ENCODE results near the gene SLC25A20. TPM values are rescaled to one million over a fixed set of nuclear protein-coding genes. Genes with fewer than 3 reads are reported as not detected.

Gene SLC25A20
- polyA plus RNA-seq, 3 donors: 43.6 to 60.8 (median 56.1) TPM

DNA sequence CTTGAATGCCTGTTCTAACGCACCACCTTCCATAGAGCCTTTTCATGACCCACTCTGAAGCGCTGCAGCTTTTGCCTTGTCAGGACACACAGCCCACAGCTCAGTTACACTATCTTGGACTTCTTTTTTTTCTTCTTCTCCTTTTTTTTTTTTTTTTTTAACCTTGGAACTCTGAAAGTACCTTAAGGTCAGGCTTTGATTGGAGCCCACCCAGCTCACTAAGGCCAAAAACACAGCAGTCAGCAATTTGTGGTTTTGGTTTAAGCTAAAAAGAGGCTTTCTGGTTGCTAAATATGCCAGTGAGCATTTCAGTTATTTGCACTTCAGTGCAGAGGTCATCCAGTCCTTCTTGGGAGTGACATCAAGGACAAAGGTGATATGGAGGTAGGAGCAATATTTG lies 1.7 kb downstream of the SLC25A20 start:
- intact Hi-C loops (cut with micrococcal nuclease): no loop called here
- Histone ChIP-seq H3K4me3 (replicated peaks in 1 of 3; ENCODE audit: low read depth in 2 of 3, low read length in 3 of 3) (peak overlapping the region in 1 of 3 experiments; percentile 11), H3K9ac (ENCODE audit: insufficient read depth, low read length, poor library complexity, severe bottlenecking) (no peak overlapping the region), H3K4me2 (replicated peaks; ENCODE audit: extremely low read depth, low read length, poor library complexity, severe bottlenecking) (peak overlapping the region; percentile 86), H2AFZ (ENCODE audit: insufficient read depth, low read depth, low read length, poor library complexity, severe bottlenecking) (peak overlapping the region; percentile 99), H3K4me1 (ENCODE audit: control insufficient read depth in 1 of 2, insufficient read depth in 2 of 2, low read length in 2 of 2) (peaks cover 30 to 39% of the 10 kb centered on the region in 2 donors), H3K79me2 (ENCODE audit: insufficient read depth, low read length) (peaks cover 45% of the 10 kb centered on the region), H4K20me1 (ENCODE audit: insufficient read depth, low read length) (peaks cover 4% of the 10 kb centered on the region), H3K27me3 (ENCODE audit: control insufficient read depth in 2 of 2, insufficient read depth in 2 of 2, low read length in 2 of 2) (no peaks in the 10 kb centered on the region), H3K36me3 (replicated peaks in 1 of 2; ENCODE audit: control insufficient read depth in 1 of 2, insufficient read depth in 2 of 2, low read length in 2 of 2) (peaks cover 4 to 7% of the 10 kb centered on the region in 2 donors), H3K9me3 (replicated peaks in 1 of 2; ENCODE audit: control insufficient read depth in 1 of 2, insufficient read depth in 1 of 2, low read length in 2 of 2) (no peaks in the 10 kb centered on the region), H3K27ac (ENCODE audit: low read depth in 1 of 2, low read length in 2 of 2) (peak overlapping the region in 1 of 2 donors; percentile 85)
- H3K9me3 Mint-ChIP-seq: peaks cover 0 to 2% (median 0%) of the 10 kb centered on the region in 7 donors
- peaks cover 33% of the 10 kb centered on the region for H3K4me1 Mint-ChIP-seq
- TF ChIP-seq, protein P1, sequence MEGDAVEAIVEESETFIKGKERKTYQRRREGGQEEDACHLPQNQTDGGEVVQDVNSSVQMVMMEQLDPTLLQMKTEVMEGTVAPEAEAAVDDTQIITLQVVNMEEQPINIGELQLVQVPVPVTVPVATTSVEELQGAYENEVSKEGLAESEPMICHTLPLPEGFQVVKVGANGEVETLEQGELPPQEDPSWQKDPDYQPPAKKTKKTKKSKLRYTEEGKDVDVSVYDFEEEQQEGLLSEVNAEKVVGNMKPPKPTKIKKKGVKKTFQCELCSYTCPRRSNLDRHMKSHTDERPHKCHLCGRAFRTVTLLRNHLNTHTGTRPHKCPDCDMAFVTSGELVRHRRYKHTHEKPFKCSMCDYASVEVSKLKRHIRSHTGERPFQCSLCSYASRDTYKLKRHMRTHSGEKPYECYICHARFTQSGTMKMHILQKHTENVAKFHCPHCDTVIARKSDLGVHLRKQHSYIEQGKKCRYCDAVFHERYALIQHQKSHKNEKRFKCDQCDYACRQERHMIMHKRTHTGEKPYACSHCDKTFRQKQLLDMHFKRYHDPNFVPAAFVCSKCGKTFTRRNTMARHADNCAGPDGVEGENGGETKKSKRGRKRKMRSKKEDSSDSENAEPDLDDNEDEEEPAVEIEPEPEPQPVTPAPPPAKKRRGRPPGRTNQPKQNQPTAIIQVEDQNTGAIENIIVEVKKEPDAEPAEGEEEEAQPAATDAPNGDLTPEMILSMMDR (IDR thresholded peaks at IDR 0.05): no peak
- WGBS (ENCODE audit: insufficient coverage): 21% methylated on average over 2 of the region's 2 CpGs
- no peaks in the 10 kb centered on the region for H3K27me3 Mint-ChIP-seq (ENCODE audit: low read depth in 3 of 3)
- H3K36me3 Mint-ChIP-seq: peaks cover 4 to 19% of the 10 kb centered on the region in 2 donors
- peak overlapping the region; percentile 63 to 93 (median 89) for H3K27ac Mint-ChIP-seq
- DNase-seq: peak in 1 of 3 donors; percentile 28
- H3K4me3 Mint-ChIP-seq: peak overlapping the region; percentile 31 to 83

DNA sequence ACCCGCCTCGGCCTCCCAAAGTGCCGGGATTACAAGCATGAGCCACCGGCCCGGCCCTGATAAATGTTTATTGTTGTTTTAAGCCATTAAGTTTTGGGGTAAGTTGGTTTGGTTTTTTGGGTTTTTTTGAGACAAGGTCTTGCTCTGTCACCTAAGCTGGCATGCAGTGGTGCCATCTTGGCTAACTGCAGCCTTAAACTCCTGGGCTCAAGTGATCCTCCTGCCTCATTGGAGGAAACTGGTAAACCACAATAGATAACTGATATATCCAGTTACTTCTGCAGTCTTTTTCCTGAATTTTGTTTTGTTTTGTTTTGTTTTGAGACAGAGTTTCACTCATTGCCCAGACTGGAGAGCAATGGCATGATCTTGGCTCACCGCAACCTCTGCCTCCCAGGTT lies 4.2 kb downstream of the SLC25A20 start:
- TF ChIP-seq, protein P1 (IDR thresholded peaks at IDR 0.05): no peak
- H3K27ac Mint-ChIP-seq: peak overlapping the region in 1 of 7 donors; percentile 74
- H3K4me3 Mint-ChIP-seq: no peak overlapping the region
- H2AFZ ChIP-seq (ENCODE audit: insufficient read depth, low read depth, low read length, poor library complexity, severe bottlenecking): no peak overlapping the region
- H3K9me3 ChIP-seq (replicated peaks in 1 of 2; ENCODE audit: control insufficient read depth in 1 of 2, insufficient read depth in 1 of 2, low read length in 2 of 2): no peaks in the 10 kb centered on the region
- H3K4me3 ChIP-seq (replicated peaks in 1 of 3; ENCODE audit: low read depth in 2 of 3, low read length in 3 of 3): no peak overlapping the region
- H3K9me3 Mint-ChIP-seq: peaks cover 0 to 2% (median 0%) of the 10 kb centered on the region in 7 donors
- H3K79me2 ChIP-seq (ENCODE audit: insufficient read depth, low read length): peaks cover 45% of the 10 kb centered on the region
- H3K27ac ChIP-seq (ENCODE audit: low read depth in 1 of 2, low read length in 2 of 2): no peak overlapping the region
- peaks cover 36% of the 10 kb centered on the region for H3K4me1 Mint-ChIP-seq
- no peak overlapping the region for H3K4me2 ChIP-seq (replicated peaks; ENCODE audit: extremely low read depth, low read length, poor library complexity, severe bottlenecking)
- 100% methylated on average over 5 of the region's 6 CpGs for WGBS (ENCODE audit: insufficient coverage)
- no peaks in the 10 kb centered on the region for H3K27me3 ChIP-seq (ENCODE audit: control insufficient read depth in 2 of 2, insufficient read depth in 2 of 2, low read length in 2 of 2)
- peaks cover 17 to 27% of the 10 kb centered on the region in 2 donors for H3K36me3 ChIP-seq (replicated peaks in 1 of 2; ENCODE audit: control insufficient read depth in 1 of 2, insufficient read depth in 2 of 2, low read length in 2 of 2)
- intact Hi-C loops (cut with micrococcal nuclease): no loop called here
- H4K20me1 ChIP-seq (ENCODE audit: insufficient read depth, low read length): peaks cover 4% of the 10 kb centered on the region
- peaks cover 17 to 36% of the 10 kb centered on the region in 2 donors for H3K36me3 Mint-ChIP-seq
- H3K27me3 Mint-ChIP-seq (ENCODE audit: low read depth in 3 of 3): peaks cover 0 to 1% (median 0%) of the 10 kb centered on the region in 3 donors
- H3K9ac ChIP-seq (ENCODE audit: insufficient read depth, low read length, poor library complexity, severe bottlenecking): no peak overlapping the region
- DNase-seq: no peak
- peaks cover 30 to 38% of the 10 kb centered on the region in 2 donors for H3K4me1 ChIP-seq (ENCODE audit: control insufficient read depth in 1 of 2, insufficient read depth in 2 of 2, low read length in 2 of 2)

All from CD14-positive monocyte (primary cell).